Fibroblast of skin of back (primary cell): Measurements from ENCODE around the gene GON7.
"Not testable (repeated sequence)": the region's sequence is repeated elsewhere in the genome, so short reads cannot be mapped to it uniquely, and the experiment has no call there.

Experiments
- DNase-seq: peaks from one replicate; pipeline ENCODE4 v3.0.0-alpha.2; 2013

GON7 gene

DNA sequence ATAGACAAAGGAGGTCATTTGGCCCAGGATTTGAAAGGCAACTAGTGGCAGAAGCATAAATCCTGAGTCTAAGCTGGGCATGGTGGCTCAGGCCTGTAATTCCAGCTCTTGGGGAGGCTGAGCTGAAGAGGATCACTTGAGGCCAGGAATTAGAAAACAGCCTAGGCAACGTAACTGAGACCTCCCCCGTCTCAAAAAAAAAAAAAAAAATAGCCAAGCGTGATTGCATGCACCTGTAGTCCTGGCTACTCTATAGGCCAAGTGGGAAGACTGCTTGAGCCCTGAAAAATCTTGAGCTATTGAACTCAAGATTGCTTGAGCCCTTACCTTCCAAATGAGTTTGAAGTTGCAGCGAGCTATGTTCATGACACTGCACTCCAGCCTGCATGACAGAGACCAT lies 7.8 kb downstream of the GON7 start:
- no peak for DNase-seq

DNA sequence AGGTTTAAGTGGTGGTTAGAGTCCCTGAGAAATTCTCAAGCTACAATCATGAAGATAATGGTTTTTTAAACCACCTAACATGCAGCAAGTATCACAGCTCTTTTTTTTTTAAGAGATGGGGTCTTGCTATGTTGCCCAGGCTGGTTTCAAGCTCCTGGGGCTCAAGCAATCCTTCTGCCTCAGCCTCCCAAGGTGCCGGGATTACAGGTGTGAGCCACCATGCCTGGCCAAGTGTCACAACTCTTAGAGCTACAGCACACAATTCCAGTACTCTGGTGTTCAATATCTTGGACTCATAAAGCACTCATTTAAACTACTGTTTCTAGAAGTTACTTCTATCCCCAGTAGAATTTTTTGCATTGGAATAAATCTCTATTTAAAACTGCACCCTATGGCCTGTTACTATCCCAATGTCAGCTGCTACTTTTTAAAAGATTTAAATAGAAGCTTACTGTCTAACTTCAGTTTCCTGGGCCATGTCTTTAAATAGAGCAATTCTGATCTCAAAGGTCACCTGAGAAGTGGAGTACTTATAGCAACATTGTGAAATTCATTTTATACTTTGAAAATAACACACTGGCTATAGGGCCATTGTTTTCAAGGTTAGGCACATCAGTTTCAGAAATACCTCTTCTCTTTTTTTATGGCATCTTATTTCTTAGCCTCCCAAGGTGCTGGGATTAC lies 11.4 kb downstream of the GON7 start:
- no peak for DNase-seq

DNA sequence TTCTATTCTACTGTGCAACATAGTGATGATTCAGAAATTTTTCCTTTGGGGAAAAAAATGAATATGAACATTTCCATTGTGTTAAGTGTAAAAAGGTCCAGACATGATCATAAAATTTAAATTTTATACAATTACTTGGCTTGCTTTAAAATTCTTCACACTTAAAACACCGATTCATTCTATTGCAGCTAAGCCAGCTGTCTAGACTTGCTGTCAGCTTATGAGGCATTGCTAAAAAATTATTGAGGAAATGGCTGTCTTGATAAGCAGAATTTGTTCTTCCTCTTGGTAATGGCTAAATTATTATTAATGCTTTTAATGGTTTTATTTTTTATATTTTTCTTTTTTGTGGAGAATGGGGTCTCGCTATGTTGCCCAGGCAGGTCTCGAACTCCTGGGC lies 19.9 kb downstream of the GON7 start:
- no peak for DNase-seq

DNA sequence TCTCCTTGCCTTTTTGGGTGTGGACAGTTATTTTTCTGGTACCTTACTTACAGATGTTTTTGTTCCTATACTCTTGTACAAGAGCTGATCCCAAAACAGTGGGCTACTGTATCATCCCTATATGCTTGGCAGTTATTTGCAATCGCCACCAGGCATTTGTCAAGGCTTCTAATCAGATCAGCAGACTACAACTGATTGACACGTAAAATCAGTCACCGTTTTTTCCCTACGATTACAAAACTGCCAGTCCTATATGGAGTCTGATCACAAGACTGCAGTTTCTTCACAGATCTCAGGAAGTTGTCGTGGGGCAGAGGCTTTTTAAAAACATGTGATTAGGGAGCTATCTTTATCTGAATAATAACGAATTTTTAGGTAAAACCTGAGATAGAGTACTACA lies 20.4 kb downstream of the GON7 start:
- DNase-seq: no peak

DNA sequence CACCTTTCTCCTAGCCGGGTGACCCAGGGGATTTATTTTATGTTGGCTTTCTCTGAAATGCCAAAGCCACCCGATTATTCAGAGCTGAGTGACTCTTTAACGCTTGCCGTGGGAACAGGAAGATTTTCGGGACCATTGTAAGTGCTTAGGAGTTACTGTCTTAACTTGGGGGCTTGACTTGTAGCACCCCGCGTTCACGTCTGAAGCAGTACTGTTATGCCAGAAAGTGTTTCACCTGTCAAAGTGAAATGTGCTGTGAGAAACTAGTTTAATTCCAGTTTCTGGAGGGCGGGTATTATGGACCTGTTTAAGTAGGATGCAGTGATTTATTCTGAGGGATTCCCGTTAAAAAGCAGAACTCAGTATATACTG lies 21.5 kb downstream of the GON7 start:
- no peak for DNase-seq

DNA sequence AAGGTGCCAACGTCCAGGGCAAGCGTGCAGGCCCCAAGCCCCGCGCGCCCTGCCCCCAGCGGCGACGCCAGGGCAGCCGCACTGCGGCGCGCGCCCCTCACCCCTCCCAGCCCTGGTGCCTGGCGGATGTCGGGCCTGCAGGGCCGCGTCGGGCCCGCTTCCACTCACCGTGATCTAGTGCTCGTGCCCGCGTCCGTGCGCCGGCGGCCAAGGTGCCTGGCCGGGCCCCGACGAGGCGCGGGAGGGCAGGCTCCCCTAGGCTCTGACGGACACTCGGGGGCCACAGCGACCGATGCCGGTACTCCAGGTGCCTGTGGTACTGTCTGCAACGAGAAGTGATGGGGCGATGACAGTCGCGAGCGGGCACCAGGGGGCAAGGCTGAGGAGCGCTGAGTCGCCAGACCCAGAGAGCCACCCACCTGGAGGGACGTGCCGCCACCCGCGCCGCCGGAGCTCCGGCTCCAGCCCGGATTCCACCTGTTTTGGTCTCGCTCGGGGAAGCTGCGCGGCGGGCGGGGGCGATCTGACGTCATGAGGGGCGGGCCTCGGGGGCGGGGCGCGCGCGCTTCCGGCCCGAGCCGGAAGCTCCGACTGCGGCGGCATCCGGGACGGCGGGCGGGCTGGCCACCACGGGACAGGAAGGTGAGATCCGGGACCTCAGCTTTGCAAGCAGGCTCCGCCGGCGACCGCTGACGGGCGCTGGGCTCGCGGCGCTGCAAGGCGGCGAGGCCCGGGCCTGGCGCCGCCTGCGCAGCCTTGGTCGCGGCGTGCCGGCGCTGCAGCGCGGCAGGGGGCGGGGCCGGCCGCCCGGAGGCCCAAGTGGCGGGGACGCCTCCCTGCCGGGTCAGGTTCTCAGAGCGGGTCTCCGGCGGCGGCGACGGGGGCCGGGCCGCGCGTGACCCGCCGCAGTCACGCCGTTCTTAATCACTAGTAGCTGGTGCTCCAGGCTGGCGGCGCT lies 22.2 kb downstream of the GON7 start, which contains the start of the genes LYSET and MOAP1:
Gene LYSET (plus strand): TSS at position 927 of the 958 bp plus-strand sequence. CDS start 89 bp downstream, outside the sequence.
Gene MOAP1 (minus strand): TSS at position 507 of the 958 bp plus-strand sequence. CDS start 655 bp downstream, outside the sequence.
- DNase-seq: peak; percentile 83

DNA sequence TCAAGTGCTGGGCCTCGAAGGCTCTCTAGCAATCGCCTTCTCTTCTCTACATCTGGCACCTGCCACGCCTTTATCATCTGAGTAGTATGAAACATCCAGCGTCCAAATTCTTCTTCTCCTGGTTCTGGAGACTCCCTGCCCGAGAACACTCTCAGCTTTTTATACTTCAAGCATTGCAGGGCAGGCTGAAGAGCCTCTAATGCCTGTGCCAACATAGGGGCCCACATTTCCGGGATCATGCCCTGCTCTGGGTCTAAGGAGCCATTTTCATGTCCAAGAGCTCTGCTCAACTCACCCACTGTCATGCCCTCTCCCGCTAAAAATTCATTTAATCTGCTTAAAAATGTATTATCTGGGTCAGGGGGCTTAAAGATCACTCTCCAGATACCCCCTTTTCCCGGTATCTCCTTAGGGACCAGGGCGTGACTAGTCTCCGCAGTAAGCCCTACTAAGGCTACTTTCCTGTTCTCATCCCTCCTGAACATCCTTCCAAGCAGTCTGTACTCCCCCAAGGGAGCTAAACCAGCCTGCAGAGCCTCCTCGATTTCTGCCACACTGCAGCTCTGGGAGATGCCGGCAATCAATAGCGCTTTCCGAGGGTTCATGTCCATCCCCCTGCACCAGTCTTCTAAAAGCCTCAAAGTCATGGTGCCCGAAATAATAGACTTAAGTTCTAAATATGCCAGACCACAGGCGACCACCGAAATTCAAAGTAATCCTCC lies 23.1 kb downstream of the GON7 start:
- no peak for DNase-seq

DNA sequence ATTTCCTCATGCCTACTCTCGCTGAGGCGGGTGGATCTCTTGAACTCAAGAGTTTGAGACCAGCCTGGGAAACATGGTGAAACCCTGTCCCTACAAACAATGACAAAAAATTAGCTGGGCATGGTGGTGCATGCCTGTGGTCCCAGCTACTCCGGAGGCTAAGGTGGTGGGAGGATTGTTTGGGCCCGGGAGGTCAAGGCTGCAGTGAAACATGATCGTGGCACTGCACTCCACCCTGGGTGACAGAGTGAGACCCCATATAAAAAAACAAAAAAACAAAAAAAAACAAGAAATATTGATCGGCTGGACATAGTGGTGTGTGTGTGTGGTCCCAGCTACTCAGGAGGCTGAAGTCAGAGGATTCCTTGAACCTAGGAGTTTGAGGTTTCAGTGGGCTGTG lies 31.4 kb downstream of the GON7 start:
- DNase-seq: no peak

DNA sequence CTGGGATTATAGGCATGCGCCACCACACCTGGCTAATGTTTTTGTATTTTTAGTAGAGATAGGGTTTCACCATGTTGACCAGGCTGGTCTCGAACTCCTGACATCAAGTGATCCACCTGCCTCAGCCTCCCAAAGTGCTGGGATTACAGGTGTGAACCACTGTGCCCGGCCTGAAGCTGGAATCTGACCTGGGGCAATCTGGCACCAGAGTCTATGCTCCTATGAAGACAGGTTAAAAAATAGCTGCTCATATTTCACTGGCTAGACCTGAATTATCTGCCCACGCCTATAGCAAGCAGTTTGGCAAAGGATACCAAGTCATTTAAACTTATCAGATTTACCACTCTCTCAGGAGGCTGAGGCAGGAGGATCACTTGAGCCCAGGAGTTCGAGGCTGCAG lies 32.1 kb downstream of the GON7 start:
- not testable (repeated sequence) for DNase-seq

DNA sequence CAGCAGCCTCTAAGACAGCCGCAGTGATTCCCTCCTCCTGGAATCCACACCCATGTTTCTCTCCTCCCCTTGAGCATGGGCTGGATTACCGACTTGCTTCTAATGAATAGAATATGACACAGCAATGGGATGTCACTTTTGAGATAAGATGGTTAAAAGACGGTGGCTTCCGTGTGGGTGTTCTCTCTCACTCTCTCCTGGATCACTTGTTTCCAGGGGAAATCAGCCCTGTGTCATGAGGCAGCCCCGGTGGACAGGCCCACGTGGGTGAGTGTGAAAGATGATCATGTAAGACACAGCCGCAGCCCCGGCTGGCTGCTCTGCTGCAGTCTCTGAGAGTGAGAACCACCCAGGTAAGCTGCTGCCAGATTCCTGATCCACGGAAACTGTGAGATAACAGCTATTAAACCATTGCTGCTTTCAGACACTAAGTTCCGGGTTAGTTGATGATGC lies 32.9 kb downstream of the GON7 start:
- peak; percentile 1 for DNase-seq

DNA sequence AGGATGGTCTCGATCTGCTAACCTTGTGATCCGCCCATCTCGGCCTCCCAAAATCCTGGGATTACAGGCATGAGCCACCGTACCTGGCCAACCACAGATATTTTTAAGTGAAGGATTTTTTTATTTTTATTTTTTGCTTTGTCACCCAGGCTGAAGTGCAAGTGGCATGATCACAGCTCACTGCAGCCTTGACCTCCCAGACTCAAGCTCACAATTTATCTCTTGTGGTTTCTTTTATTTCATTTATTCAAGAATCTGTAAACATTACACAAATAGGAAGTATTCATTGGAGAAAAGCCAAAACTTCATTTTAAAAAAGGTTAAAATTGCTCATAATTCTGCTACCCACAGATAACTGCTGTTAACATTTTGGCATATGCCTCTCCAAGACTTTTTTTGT lies 35.5 kb downstream of the GON7 start:
- DNase-seq: no peak

DNA sequence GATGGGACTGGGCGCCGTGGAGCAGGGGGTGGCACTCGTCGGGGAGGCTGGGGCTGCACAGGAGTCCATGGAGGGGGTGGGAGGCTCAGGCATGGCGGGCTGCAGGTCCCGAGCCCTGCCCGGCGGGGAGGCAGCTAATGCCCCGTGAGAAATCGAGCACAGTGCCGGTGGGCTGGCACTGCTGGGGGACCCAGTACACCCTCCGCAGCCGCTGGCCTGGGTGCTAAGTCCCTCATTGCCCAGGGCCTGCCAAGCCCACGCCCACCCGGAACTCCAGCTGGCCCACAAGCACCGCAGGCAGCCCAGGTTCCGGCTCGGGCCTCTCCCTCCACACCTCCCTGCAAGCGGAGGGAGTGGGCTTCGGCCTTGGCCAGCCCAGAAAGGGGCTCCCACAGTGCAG lies 36.7 kb downstream of the GON7 start:
- not testable (repeated sequence) for DNase-seq

DNA sequence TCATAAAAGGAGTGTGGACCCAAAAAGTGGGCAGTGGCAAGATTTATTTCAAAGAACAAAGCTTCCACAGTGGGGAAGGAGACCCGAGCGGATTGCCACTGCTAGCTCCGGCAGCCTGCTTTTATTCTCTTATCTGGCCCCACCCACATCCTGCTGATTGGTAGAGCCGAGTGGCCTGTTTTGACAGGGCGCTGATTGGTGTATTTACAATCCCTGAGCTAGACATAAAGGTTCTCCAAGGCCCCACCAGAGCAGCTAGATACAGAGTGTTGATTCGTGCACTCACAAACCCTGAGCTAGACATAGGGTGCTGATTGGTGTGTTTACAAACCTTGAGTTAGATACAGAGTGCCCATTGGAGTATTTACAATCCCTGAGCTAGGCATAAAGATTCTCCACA lies 37.2 kb downstream of the GON7 start:
- DNase-seq: not testable (repeated sequence)

DNA sequence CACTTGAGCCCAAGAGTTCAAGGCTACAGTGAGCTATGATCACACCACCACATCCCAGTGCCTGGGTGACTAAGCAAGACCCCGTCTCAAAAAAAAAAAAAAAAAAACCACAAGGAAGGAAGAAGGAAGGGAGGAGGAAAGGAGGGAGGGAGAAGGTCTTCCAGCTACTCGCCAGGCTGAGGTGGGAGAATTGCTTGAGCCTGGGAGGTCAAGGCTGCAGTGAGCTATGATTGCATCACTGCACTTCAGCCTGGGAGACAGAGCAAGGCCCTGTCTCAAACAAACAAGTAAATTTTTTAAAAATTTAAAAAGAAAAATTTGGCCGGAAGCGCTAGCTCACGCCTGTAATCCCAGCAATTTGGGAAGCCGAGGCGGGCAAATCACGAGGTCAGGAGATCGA lies 38.3 kb downstream of the GON7 start:
- DNase-seq: not testable (repeated sequence)

DNA sequence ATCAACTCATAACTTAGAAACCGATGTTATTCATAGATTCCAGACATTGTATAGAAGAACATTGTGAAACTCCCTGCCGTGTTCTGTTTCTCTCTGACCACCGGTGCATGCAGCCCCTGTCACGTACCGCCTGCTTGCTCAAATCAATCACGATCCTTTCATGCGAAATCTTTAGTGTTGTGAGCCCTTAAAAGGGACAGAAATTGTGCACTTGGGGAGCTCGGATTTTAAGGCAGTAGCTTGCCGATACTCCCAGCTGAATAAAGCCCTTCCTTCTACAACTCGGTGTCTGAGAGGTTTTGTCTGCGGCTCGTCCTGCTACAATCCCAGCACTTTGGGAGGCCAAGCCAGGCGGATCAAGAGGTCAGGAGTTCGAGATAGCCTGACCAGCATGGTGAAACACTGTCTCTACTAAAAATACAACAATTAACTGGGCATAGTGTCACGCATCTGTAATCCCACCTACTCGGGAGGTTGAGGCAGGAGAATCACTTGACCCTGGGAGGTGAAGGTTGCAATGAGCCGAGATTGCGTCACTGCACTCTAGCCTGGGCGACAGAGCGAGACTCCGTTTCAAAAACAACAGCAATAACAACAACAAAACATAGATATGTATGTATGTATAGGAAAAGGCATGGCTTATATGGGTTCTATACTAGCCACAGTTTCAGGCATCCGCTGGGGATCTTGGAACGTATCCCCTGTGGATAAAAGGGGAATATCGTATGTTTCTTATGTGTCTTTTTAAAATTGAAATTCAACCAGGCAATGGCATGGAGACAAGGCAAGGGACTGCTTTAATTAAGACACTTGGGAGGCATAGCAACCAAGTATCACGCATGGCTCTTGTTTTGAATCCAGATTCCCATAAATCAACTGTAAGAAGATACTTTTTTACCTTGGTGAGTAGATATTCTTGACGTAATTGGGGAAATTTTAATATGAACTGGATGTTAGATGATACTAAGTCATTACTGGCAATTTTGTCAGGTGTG lies 41.3 kb downstream of the GON7 start:
- DNase-seq: not testable (repeated sequence)

DNA sequence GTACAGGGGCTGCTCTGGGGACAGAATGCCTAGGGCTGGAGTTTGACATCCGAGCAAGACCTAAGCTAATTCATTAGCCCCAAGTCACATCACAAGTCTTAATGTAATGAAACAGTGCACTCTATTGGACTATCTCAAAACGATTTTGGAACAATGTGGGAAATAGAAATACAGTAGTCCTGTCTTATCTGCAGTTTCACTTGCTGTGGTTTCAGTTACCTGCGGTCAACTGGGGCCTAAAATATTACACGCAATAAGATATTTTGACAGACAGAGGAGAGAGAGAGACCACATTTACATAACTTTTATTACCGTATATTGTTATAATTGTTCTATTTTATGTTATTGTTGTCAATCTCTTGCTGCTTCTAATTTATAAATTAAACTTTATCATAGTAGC lies 43.3 kb downstream of the GON7 start:
- no peak for DNase-seq

DNA sequence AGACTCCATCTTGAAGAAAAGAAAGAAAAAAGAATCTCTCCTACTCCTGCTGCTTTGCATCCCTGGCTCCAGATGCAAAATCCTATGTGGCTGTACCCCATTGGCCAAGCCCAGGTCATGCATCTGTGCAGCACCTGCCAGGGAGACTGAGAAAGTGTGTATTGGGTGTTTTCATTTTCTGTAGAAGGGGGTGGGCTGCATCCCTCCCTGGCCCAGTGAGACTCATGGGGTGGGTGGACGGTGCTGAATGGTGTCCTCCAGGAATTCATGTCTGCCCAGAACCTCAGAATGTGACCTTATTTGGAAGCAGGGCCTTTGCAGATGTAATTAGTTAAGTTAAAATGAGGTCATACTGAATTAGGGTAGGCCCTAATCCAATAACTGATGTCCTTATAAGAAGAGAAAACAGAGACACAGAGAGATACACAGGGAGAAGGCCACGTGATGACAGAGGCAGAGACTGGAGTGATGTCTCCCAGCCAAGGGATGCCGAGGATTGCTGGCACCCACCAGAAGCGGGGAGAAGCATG lies 45.4 kb downstream of the GON7 start:
- no peak for DNase-seq

DNA sequence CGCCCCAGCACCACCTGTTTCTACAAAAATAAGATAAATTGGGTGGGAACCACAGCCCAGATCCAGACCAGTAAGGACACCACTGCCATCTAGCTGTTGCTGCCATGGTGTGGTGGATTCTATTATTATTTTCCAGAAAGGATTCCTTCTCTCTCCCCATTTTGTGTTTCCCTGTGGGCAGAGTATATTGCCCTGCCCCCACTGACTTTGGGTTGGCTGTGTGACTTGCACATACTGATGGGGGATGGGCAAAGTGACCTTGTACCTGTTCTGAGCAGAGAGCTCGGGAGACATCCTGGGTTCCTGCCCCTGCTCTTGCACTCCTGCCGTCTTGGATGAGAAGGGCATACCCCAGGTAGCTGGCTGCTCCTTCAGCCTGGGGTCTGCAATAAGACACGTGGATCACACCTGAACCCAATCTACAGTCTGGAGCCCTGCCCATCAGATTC lies 46.5 kb downstream of the GON7 start:
- DNase-seq: no peak

DNA sequence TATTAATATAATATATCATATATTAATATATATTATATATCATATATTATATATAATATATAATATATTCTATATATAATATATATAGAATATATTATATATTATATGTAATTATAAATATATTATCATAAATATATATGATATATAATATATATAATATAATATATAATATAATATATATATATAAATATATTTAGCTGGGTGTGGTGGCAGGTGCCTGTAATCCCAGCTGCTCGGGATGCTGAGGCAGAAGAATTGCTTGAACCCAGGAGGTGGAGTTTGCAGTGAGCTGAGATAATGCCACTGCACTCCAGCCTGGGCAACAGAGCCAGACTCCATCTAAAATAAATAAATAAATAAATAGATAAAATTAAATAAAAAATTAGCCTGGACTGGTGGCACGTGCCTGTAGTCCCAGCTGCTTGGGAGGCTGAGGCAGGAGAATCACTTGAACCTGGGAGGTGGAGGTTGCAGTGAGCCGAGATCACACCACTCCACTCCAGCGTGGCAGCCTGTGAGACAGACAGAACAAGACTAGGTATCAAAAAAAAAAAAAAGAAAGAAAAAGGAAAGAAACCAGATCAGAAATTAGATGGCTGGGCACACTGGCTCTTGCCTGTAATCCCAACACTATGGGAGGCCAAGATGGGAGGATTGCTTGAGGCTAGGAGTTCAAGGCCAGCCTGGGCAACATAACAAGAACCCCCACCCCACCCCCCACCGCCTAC lies 47.1 kb downstream of the GON7 start:
- not testable (repeated sequence) for DNase-seq

DNA sequence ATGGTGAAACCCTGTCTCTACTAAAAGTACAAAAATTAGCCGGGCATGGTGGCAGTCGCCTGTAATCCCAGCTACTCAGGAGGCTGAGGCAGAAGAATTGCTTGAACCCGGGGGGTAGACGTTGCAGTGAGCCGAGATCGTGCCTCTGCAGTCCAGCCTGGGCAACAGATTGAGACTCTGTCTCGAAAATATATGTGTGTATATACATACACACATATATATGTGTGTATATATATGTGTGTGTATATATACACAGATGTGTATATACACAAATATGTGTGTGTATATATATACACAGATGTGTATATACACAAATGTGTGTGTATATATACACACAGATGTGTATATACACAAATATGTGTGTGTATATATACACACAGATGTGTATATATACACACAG lies 48.5 kb downstream of the GON7 start:
- DNase-seq: not testable (repeated sequence)
